Ishikawa (cell line): Measurements from ENCODE around the gene PARD6B.

Experiments
- CEBPB ChIP-seq: IDR thresholded peaks from 2 replicates; pipeline ENCODE4 v1.6.1; 2012
- CREB1 ChIP-seq: IDR thresholded peaks from 2 replicates; pipeline ENCODE4 v1.6.1; 2012; ENCODE audit warnings: low read depth
- EGR1 ChIP-seq: IDR thresholded peaks from 2 replicates; pipeline ENCODE4 v1.6.1; 2012
- EP300 ChIP-seq: IDR thresholded peaks from 2 replicates; pipeline ENCODE4 v1.6.1; 2012; ENCODE audit warnings: borderline replicate concordance
- FOXM1 ChIP-seq: IDR thresholded peaks from 2 replicates; pipeline ENCODE4 v1.6.1; 2012; ENCODE audit warnings: low read depth, borderline replicate concordance
- NFIC ChIP-seq: IDR thresholded peaks from 2 replicates; pipeline ENCODE4 v1.6.1; 2012
- RAD21 ChIP-seq: IDR thresholded peaks from 2 replicates; pipeline ENCODE4 v1.6.1; 2012; ENCODE audit warnings: low read depth
- TAF1 ChIP-seq: IDR thresholded peaks from 2 replicates; pipeline ENCODE4 v1.6.1; 2012; ENCODE audit warnings: low read depth, mild to moderate bottlenecking
- TCF12 ChIP-seq: IDR thresholded peaks from 2 replicates; pipeline ENCODE4 v1.6.1; 2012; ENCODE audit warnings: low read depth
- TEAD4 ChIP-seq: IDR thresholded peaks from 2 replicates; pipeline ENCODE4 v1.6.1; 2012
- YY1 ChIP-seq: IDR thresholded peaks from 2 replicates; pipeline ENCODE4 v1.6.1; 2012; ENCODE audit warnings: low read depth
- ZBTB7A ChIP-seq: IDR thresholded peaks from 2 replicates; pipeline ENCODE4 v1.6.1; 2012; ENCODE audit warnings: low read depth
- TF ChIP-seq, protein P1 (sequence below): IDR thresholded peaks from 2 replicates; pipeline ENCODE4 v1.6.1; 2012
- TF ChIP-seq, protein P2 (sequence below): IDR thresholded peaks from 2 replicates; pipeline ENCODE4 v1.6.1; 2012
- TF ChIP-seq, protein P3 (sequence below): IDR thresholded peaks from 2 replicates; pipeline ENCODE4 v1.6.1; 2012; ENCODE audit warnings: low read depth, mild to moderate bottlenecking

PARD6B gene

GRCh38 chr20:50692552-50692933 is 38.8 kb upstream of the PARD6B start:
- TF ChIP-seq, protein P1, sequence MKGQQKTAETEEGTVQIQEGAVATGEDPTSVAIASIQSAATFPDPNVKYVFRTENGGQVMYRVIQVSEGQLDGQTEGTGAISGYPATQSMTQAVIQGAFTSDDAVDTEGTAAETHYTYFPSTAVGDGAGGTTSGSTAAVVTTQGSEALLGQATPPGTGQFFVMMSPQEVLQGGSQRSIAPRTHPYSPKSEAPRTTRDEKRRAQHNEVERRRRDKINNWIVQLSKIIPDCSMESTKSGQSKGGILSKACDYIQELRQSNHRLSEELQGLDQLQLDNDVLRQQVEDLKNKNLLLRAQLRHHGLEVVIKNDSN: no peak
- no peak for TF ChIP-seq NFIC
- no peak for TF ChIP-seq CREB1
- TF ChIP-seq, protein P2, sequence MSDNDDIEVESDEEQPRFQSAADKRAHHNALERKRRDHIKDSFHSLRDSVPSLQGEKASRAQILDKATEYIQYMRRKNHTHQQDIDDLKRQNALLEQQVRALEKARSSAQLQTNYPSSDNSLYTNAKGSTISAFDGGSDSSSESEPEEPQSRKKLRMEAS: no peak
- no peak for TF ChIP-seq TAF1
- TF ChIP-seq RAD21: no peak
- TF ChIP-seq TEAD4: no peak
- TF ChIP-seq ZBTB7A: no peak
- TF ChIP-seq YY1: no peak
- TF ChIP-seq TCF12: no peak
- TF ChIP-seq CEBPB: no peak
- no peak for TF ChIP-seq EGR1

DNA sequence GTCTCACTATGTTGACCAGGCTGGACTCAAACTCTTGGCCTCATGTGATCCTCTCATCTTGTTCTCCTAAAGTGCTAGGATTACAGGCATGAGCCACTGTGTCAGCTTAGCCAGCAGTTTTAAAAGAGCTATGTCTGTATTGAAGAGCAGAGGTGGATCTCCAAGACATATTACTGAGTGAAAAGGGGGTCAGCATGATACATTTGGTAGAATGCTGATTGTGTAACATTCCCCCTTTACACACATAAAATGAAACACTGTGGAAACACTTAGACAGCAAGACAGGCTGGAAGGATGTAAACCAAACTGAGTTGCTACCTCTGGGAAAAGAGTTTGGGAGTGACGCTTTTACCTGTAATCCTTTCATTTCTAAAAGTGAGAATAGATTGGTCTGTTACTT is 38.4 kb upstream of the PARD6B start:
- TF ChIP-seq EP300 (no peak), CREB1 (no peak), TAF1 (no peak), TCF12 (no peak), YY1 (no peak), ZBTB7A (no peak), CEBPB (no peak), NFIC (no peak), FOXM1 (no peak), EGR1 (no peak), TEAD4 (no peak)
- TF ChIP-seq, protein P2: no peak
- TF ChIP-seq, protein P3, sequence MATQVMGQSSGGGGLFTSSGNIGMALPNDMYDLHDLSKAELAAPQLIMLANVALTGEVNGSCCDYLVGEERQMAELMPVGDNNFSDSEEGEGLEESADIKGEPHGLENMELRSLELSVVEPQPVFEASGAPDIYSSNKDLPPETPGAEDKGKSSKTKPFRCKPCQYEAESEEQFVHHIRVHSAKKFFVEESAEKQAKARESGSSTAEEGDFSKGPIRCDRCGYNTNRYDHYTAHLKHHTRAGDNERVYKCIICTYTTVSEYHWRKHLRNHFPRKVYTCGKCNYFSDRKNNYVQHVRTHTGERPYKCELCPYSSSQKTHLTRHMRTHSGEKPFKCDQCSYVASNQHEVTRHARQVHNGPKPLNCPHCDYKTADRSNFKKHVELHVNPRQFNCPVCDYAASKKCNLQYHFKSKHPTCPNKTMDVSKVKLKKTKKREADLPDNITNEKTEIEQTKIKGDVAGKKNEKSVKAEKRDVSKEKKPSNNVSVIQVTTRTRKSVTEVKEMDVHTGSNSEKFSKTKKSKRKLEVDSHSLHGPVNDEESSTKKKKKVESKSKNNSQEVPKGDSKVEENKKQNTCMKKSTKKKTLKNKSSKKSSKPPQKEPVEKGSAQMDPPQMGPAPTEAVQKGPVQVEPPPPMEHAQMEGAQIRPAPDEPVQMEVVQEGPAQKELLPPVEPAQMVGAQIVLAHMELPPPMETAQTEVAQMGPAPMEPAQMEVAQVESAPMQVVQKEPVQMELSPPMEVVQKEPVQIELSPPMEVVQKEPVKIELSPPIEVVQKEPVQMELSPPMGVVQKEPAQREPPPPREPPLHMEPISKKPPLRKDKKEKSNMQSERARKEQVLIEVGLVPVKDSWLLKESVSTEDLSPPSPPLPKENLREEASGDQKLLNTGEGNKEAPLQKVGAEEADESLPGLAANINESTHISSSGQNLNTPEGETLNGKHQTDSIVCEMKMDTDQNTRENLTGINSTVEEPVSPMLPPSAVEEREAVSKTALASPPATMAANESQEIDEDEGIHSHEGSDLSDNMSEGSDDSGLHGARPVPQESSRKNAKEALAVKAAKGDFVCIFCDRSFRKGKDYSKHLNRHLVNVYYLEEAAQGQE: no peak

DNA sequence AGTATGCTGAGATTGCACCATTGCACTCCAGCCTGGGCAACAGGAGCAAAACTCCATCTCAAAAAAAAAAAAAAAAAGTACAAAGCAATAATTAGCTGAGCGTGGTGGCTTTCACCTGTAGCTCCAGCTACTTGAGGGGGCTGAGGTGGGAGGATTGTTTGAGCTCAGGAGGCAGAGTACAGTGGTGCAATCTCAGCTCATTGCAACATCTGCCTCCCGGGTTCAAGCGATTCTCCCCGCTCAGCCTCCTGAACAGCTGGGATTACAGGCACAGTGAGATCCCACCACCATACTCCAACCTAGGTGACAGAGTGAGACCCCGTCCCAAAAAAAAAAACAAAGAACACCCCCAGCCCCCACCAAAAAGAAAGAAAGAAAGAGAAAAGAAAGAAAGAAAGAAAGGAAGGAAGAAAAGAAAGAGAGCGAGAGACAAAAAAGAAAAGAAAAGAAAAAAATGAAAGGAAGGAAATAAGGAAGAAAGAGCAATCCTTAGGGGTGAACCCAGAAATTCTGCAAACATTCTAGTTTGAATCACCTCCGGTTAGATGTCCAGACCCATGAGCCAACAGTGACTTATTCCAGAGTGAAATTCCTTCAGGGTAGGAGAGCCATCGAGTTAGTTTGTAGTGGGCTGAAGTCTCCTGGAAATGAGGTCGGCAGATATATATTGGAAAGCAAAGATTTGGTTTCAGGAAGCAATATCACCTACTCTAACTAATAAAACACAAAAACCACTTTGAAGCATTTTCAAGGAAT is 36.8 kb upstream of the PARD6B start:
- TF ChIP-seq FOXM1 (no peak), CREB1 (no peak), NFIC (no peak)

- no peak for TF ChIP-seq ZBTB7A
- no peak for TF ChIP-seq YY1
- TF ChIP-seq, protein P3: no peak
- TF ChIP-seq, protein P1: no peak
- TF ChIP-seq TCF12: no peak
- TF ChIP-seq EGR1: no peak
- no peak for TF ChIP-seq FOXM1
- no peak for TF ChIP-seq EP300
- no peak for TF ChIP-seq NFIC
- TF ChIP-seq TAF1: no peak
- TF ChIP-seq RAD21: no peak
- TF ChIP-seq TEAD4: no peak
- TF ChIP-seq CREB1: no peak
- no peak for TF ChIP-seq CEBPB
- TF ChIP-seq, protein P2: no peak
Observed at GRCh38 chr20:50695135-50695872, 36.1 kb upstream of the PARD6B start.

DNA sequence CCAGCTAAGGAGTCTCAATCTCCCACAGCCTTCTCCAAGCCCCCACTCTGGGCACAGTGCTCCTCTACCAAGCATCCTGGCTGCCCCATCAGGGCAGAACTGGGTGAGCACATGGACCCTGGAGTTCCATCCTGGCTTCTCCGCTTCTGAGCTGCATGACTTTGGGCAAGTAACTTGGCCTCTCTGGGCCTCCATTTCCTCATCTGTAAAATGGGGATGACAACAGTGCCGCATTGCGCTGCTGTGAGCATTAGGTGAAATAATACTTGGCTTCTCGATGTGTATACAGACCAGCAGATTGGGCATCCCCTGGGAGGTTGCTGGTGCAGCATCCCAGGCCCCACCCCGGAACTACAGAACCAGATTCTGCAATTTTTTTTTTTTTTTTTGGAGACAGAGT is 31.7 kb upstream of the PARD6B start:
- TF ChIP-seq CEBPB (no peak), RAD21 (no peak), EP300 (no peak), EGR1 (no peak), TEAD4 (no peak), ZBTB7A (no peak), NFIC (no peak)
- TF ChIP-seq, protein P2: no peak
- TF ChIP-seq, protein P3: no peak
